Endothelial cell of umbilical vein (primary cell): Measurements from ENCODE around the gene KIF23. TPM values are rescaled to one million over a fixed set of nuclear protein-coding genes. Genes with fewer than 3 reads are reported as not detected.

ENCODE experiments used
- BruUV-seq: library from RNA; stranded (reverse); fragments of 400-500 nt; replicated peaks from 2 replicates; lab custom pipeline; 2021; lab: Mats Ljungman, UMichigan
- CTCF ChIA-PET: fragments of 300-600, 350-600 bp; sonication (Branson Sonifier 250); formaldehyde crosslinking; loops from one replicate; lab custom pipeline; 2021; ENCODE audit warnings: antibody characterized with exemption, inconsistent platforms; lab: Charles Lee
- POLR2A ChIA-PET: fragments of 300-600, 350-600 bp; sonication (Branson Sonifier 250); formaldehyde crosslinking; loops from one replicate; lab custom pipeline; 2021; ENCODE audit warnings: antibody characterized with exemption, inconsistent platforms; lab: Charles Lee
- DNase-seq: peaks from one replicate; pipeline ENCODE4 v3.0.0-alpha.2; 2011; ENCODE audit warnings: low read depth, low spot score
- FAIRE-seq: peaks from 2 replicates; lab custom pipeline; 2011; peaks lifted over from hg19 to GRCh38; lab: Jason Lieb, UNC
- H2AFZ ChIP-seq: 2 replicates; pipeline ENCODE4 v1.6.0; 2012; ENCODE audit warnings: low read depth, low read length, control low read depth, inconsistent platforms
- H3K27ac ChIP-seq: 2 replicates; pipeline ENCODE4 v1.5.1; 2011; ENCODE audit warnings: low read depth, mild to moderate bottlenecking, control low read depth, low read length, moderate library complexity; ENCODE audit not compliant: insufficient read depth
- H3K27me3 ChIP-seq, 2 experiments: 2 replicates each; pipeline versions ENCODE4 v1.6.0 to v1.6.1; 2011; ENCODE audit warnings: low read length in 2 of 2, mixed read lengths in 1 of 2; ENCODE audit not compliant: control insufficient read depth in 2 of 2, insufficient read depth in 2 of 2
- H3K36me3 ChIP-seq, 2 experiments: 2 replicates in 1 of 2; 3 replicates in 1 of 2; pipeline ENCODE4 v1.5.1; 2011; ENCODE audit warnings: low read length in 2 of 2, mild to moderate bottlenecking in 1 of 2, moderate library complexity in 1 of 2; ENCODE audit not compliant: control insufficient read depth in 2 of 2, insufficient read depth in 2 of 2; ENCODE audit errors: extremely low read depth in 1 of 2
- H3K4me1 ChIP-seq: 3 replicates; pipeline ENCODE4 v1.5.1; 2011; ENCODE audit warnings: mild to moderate bottlenecking, low read length; ENCODE audit not compliant: control insufficient read depth, insufficient read depth; ENCODE audit errors: extremely low read depth
- H3K4me2 ChIP-seq: 2 replicates; pipeline ENCODE4 v1.6.1; 2011; ENCODE audit warnings: low read length, control low read depth, mixed read lengths; ENCODE audit not compliant: insufficient read depth
- H3K4me3 ChIP-seq, 3 experiments: fragments of 200-600 bp in 1 of 3; sonication (generic), shearing (Covaris generic) in 1 of 3; replicated peaks in 1 of 3; 2 replicates each; pipeline ENCODE4 v1.5.1; 2011 to 2016; ENCODE audit warnings: control low read depth in 3 of 3, low read length in 3 of 3, mild to moderate bottlenecking in 2 of 3, inconsistent platforms in 1 of 3, low read depth in 1 of 3, moderate library complexity in 1 of 3; ENCODE audit not compliant: insufficient read depth in 1 of 3
- H3K79me2 ChIP-seq: 2 replicates; pipeline ENCODE4 v1.6.0; 2012; ENCODE audit warnings: low read length, inconsistent platforms; ENCODE audit not compliant: control insufficient read depth, insufficient read depth
- H3K9ac ChIP-seq: replicated peaks from 2 replicates; pipeline ENCODE3; 2011; ENCODE audit warnings: low read length, control low read depth; ENCODE audit not compliant: insufficient read depth; ENCODE audit errors: extremely low read depth
- H3K9me1 ChIP-seq: replicated peaks from 3 replicates; pipeline ENCODE4 v1.6.0; 2011; ENCODE audit warnings: mild to moderate bottlenecking, low read length; ENCODE audit not compliant: control insufficient read depth, insufficient read depth; ENCODE audit errors: extremely low read depth
- H3K9me3 ChIP-seq: replicated peaks from 2 replicates; pipeline ENCODE4 v1.5.1; 2012; ENCODE audit warnings: low read length, inconsistent platforms; ENCODE audit not compliant: control insufficient read depth, insufficient read depth
- H4K20me1 ChIP-seq: replicated peaks from 2 replicates; pipeline ENCODE3; 2011; ENCODE audit warnings: mild to moderate bottlenecking, low read length; ENCODE audit not compliant: control insufficient read depth, insufficient read depth; ENCODE audit errors: extremely low read depth
- CTCF ChIP-seq, 2 donors: IDR thresholded peaks; 1 replicate in 1 of 2; 2 replicates in 1 of 2; pipeline ENCODE4 v1.5.1; 2011; ENCODE audit warnings: low read length in 2 of 2, mild to moderate bottlenecking in 2 of 2, moderate library complexity in 2 of 2, control low read depth in 1 of 2, inconsistent platforms in 1 of 2, low read depth in 1 of 2; ENCODE audit not compliant: insufficient read depth in 1 of 2; ENCODE audit errors: extremely low read depth in 1 of 2
- EZH2 ChIP-seq: IDR thresholded peaks from 2 replicates; pipeline ENCODE4 v1.6.1; 2012; ENCODE audit warnings: borderline replicate concordance, low read depth, mild to moderate bottlenecking, moderate library complexity, low read length, inconsistent platforms; ENCODE audit not compliant: severe bottlenecking
- FOS ChIP-seq: IDR thresholded peaks from 2 replicates; pipeline ENCODE4 v1.6.1; 2011; ENCODE audit warnings: mild to moderate bottlenecking, low read length, moderate library complexity, borderline replicate concordance; ENCODE audit not compliant: insufficient read depth
- GATA2 ChIP-seq: IDR thresholded peaks from 2 replicates; pipeline ENCODE4 v1.7.0; 2011; ENCODE audit warnings: low read depth, mild to moderate bottlenecking, moderate library complexity, mixed read lengths, low read length; ENCODE audit not compliant: insufficient read length, insufficient read depth
- JUN ChIP-seq: IDR thresholded peaks from 2 replicates; pipeline ENCODE4 v1.6.1; 2011; ENCODE audit warnings: borderline replicate concordance, low read depth; ENCODE audit not compliant: insufficient read length, insufficient read depth
- MAX ChIP-seq: IDR thresholded peaks from 2 replicates; pipeline ENCODE4 v1.6.1; 2011; ENCODE audit not compliant: insufficient read depth, insufficient read length
- MYC ChIP-seq: IDR thresholded peaks from one replicate; pipeline ENCODE4 v1.6.1; 2011; ENCODE audit warnings: mild to moderate bottlenecking, low read depth, low read length
- POLR2A ChIP-seq: IDR thresholded peaks from 2 replicates; pipeline ENCODE4 v1.6.1; 2012; ENCODE audit warnings: low read depth, mild to moderate bottlenecking, control low read depth, low read length
- POLR2AphosphoS5 ChIP-seq: IDR thresholded peaks from 2 replicates; pipeline ENCODE4 v1.6.1; 2012; ENCODE audit warnings: low read depth, mild to moderate bottlenecking, control low read depth, low read length, moderate library complexity; ENCODE audit not compliant: insufficient read depth
- dilution Hi-C: fragments of 300-500 bp; cut with MboI; formaldehyde crosslinking; loops from one replicate; pipeline ENCODE4 v1.15.0; 2019; ENCODE audit warnings: low sequenced_read_pairs; ENCODE audit not compliant: extremely low pct_ligation_motif_present
- intact Hi-C: fragments of 100-400 bp; cut with micrococcal nuclease; formaldehyde crosslinking; loops from one replicate; pipeline ENCODE4 v1.10.0; 2022
- polyA plus RNA-seq, 4 experiments: library from polyadenylated mRNA; depleted of rRNA in 3 of 4; stranded (reverse) in 3 of 4; unstranded in 1 of 4; fragments of >200 nt; gene quantifications; 2 replicates each; pipeline versions ENCODE4 v1.2.1 to v1.2.3, GENCODE V29; 2011 to 2012; ENCODE audit warnings: missing spikeins in 1 of 4
- total RNA-seq: library from RNA; stranded (reverse); gene quantifications from 2 replicates; pipeline ENCODE4 v1.2.3, GENCODE V29; 2021

Gene KIF23
- total and polyA plus RNA-seq, 2 donors (not counting 3 experiments of a cell fraction or from before 2014, with no cell fraction given), result 25.4 to 64.7 TPM

GRCh38 chr15:69412701-69413100, 1.4 kb upstream of the KIF23 start:
- DNase-seq (no peak), FAIRE-seq (no peak)
- Histone ChIP-seq H3K9ac (no peak overlapping the region), H3K9me1 (no peaks in the 10 kb centered on the region), H4K20me1 (no peaks in the 10 kb centered on the region), H3K27me3 (no peaks in the 10 kb centered on the region), H3K4me1 (peaks cover 17% of the 10 kb centered on the region), H3K4me3 (no peak overlapping the region), H3K36me3 (peaks cover 0 to 3% of the 10 kb centered on the region in 2 experiments), H3K27ac (no peak overlapping the region), H3K9me3 (no peaks in the 10 kb centered on the region), H3K79me2 (peaks cover 31% of the 10 kb centered on the region), H3K4me2 (no peak overlapping the region), H2AFZ (no peak overlapping the region)
- BruUV-seq, result no TSS peak
- TF ChIP-seq CTCF (IDR thresholded peaks at IDR 0.05; ENCODE audit: extremely low read depth in 1 of 2, insufficient read depth in 1 of 2, low read depth in 1 of 2, low read length in 2 of 2) (no peak), JUN (no peak), MYC (no peak), FOS (no peak), POLR2AphosphoS5 (no peak), EZH2 (no peak), GATA2 (no peak), POLR2A (no peak), MAX (no peak)
- ChIA-PET CTCF (interaction anchor here (1.2 to 1.8 kb wide), 3 partner anchors 19 to 354 kb away, joined by 5 to 7 read pairs (median 6); no protein-coding TSS in a partner anchor), POLR2A (no interaction called here)
- dilution Hi-C loops (no loop called here), intact Hi-C loops (loop anchor here (1.0 kb wide), 1 partner anchor 349 kb away; no protein-coding TSS in a partner anchor)
